Fibroblast of villous mesenchyme (primary cell): ENCODE results near the gene BEST1. TPM values are rescaled to one million over a fixed set of nuclear protein-coding genes. Genes with fewer than 3 reads are reported as not detected.
A peak's percentile ranks its signal among the peaks of the same experiment; 100 is the strongest.

Experiments
- DNase-seq: peaks from one replicate; pipeline ENCODE4 v3.0.0-alpha.2; 2010; ENCODE audit warnings: low read depth
- H3K4me3 ChIP-seq: 2 replicates; pipeline ENCODE4 v1.5.1; 2011; ENCODE audit warnings: low read depth, mild to moderate bottlenecking, low read length
- total RNA-seq: library from RNA; depleted of rRNA; stranded (reverse); fragments of >200 nt; gene quantifications from 2 replicates; pipeline ENCODE4 v1.2.3, GENCODE V29; 2012
- TF ChIP-seq, protein P1 (sequence below): IDR thresholded peaks from 2 replicates; pipeline ENCODE4 v1.5.1; 2012; ENCODE audit warnings: low read depth, mild to moderate bottlenecking, low read length; ENCODE audit not compliant: insufficient read depth

BEST1 gene
- total RNA-seq, 1 donor, result 3.0 TPM

DNA sequence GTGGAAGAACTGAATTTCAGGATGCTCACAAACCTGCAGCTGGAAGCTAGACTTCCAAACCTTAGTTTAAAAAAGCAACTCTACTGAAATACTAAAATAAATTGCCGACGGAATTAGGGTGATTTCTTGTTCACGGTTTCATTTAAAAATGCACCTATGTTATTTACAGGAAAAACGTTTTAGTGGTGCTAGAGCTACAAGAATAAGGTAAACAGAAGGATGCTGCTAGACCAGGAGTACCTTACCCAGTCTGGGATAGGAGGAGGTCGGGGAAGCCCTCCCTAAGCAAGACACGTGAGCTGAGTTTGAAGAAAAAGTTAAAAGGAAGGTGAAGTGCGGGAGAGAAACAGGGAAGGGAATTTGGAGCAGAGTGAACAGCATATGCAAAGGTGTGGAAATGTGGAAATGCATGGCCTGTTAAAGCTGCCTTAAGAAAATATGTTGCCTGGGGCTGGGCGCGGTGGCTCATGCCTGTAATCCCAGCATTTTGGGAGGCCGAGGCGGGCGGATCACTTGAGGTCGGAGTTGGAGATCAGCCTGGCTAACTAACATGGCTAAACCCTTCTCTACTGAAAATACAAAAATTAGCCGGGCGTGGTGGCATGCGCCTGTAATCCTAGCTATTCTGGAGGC lies 18.7 kb downstream of the BEST1 start:
- TF ChIP-seq, protein P1, sequence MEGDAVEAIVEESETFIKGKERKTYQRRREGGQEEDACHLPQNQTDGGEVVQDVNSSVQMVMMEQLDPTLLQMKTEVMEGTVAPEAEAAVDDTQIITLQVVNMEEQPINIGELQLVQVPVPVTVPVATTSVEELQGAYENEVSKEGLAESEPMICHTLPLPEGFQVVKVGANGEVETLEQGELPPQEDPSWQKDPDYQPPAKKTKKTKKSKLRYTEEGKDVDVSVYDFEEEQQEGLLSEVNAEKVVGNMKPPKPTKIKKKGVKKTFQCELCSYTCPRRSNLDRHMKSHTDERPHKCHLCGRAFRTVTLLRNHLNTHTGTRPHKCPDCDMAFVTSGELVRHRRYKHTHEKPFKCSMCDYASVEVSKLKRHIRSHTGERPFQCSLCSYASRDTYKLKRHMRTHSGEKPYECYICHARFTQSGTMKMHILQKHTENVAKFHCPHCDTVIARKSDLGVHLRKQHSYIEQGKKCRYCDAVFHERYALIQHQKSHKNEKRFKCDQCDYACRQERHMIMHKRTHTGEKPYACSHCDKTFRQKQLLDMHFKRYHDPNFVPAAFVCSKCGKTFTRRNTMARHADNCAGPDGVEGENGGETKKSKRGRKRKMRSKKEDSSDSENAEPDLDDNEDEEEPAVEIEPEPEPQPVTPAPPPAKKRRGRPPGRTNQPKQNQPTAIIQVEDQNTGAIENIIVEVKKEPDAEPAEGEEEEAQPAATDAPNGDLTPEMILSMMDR, result no peak
- peak overlapping the region; percentile 97 for H3K4me3 ChIP-seq
- DNase-seq, result no peak

DNA sequence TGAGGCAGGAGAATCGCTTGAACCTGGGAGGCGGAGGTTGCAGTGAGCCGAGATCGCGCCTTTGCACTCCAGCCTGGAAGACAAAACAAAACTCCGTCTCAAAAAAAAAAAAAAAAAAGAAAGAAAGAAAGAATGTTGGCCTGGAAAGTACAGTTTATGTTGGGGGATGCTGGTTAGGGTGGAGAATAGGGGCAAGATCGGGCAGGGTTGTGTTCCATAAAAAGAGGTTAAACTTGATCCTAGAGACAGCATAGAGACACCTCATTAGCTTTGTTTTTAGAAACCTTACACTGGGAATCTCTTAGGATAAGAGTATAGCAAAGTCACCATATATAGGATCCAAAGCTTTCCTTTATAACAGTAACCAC lies 19.2 kb downstream of the BEST1 start:
- no peak overlapping the region for H3K4me3 ChIP-seq
- no peak for DNase-seq
- TF ChIP-seq, protein P1, result no peak

DNA sequence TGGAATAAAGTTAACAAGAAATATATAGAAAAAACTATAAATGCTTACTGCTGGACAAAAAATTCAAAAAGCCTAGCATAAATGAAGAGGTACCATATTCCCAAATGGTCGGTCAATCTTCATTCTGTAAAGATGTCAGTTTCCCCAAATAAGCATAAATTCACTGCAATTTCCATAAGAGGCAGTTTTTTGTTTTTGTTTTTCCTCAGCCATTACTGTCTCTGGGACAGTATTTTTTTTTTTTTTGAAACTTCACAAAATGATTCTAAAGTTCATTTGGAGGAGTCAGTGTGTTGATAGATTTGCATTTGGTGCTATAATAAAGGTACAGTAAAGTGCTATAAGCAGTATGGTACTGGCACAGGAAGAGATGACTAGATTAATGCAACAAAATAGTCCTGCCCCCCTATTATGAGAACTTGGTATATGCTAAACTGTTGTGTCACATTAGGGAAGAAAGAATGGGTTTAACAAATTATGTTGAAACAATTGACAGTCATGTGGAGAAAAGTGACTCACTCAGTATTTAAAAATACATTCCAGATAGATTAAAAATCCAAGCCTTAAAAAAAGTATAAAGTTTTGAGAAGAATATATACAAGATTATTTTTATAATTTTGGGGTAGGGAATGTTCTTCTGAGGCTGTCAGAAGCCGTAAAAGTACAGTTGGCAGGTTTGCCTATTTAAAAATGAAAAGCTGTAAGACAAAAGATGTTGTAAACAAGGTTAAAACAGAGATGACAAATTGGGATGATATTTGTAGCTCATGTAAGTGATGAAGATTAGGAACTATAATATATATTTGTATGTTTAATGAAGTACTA lies 19.9 kb downstream of the BEST1 start:
- no peak overlapping the region for H3K4me3 ChIP-seq
- DNase-seq, result peak; percentile 84
- TF ChIP-seq, protein P1, result no peak

DNA sequence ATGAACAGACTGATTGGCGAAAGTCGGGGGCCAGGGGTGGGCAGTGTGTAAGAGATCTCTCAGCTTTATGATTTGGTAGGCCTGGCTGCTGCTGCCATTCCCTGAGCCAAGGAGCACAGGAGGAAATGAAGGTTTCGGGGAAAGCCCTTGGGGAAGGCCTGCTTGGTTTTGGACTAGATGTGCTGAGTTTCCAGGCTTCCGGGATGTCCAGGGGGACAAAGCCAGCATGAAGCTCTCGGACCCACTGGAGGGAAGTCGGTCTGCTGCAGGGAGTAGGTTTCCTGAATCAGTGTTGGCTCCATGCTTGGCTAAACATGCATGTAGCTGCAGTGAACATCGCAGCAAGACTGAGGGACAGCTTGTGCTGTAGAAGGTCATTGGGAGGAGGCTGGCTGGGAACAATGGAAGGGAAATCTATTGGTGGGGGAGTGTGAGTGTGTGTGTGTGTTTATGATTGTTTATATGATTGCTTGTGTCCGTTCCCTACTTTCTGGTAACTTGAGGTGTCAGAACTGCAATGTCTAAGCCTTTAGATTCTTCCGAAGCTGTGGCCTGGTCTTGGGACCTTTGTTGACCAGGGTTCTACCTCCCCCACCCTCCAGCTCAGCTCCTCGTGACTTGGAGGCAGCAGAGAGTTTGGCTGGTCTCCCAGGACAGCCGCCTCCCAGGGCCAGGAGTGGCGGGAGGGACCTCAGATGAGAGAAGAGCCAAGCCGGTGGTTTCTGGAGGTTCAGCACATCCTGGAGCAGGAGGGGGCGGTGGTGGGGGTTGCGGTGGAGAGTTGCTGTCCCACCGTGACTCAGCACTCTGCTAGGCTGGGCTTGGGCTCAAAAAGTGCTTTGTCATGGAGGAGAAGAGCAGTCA lies 21.3 kb downstream of the BEST1 start:
- no peak overlapping the region for H3K4me3 ChIP-seq
- peak; percentile 100 for DNase-seq
- TF ChIP-seq, protein P1, result no peak

DNA sequence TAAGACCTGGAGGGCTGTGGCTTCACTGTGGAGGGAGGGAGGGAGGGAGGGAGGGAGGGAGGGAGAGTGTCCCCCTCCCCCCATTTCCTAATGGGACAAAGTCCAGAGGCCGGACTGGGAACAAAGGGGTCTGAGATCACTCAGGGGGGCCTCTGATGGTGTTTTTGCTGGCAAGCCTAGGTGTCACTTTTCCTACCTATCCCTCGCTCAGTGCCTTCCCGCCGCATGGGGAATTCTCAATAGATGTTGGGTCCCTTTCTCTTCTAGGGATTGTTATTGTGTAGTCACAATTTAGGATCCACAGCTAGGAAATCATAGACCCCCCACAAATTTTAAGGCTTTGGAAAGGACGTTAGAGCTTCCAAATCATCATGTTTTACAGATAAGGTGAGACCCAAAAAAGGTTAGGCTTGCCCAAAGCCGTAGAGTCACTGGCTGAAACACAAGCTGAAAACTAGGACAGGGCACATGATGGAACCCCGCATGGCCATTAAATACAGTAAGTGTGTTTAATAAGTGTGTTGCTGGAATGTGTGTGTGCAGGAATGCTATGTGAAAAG lies 22.0 kb downstream of the BEST1 start:
- TF ChIP-seq, protein P1, result no peak
- DNase-seq, result no peak
- H3K4me3 ChIP-seq, result peak overlapping the region; percentile 18

DNA sequence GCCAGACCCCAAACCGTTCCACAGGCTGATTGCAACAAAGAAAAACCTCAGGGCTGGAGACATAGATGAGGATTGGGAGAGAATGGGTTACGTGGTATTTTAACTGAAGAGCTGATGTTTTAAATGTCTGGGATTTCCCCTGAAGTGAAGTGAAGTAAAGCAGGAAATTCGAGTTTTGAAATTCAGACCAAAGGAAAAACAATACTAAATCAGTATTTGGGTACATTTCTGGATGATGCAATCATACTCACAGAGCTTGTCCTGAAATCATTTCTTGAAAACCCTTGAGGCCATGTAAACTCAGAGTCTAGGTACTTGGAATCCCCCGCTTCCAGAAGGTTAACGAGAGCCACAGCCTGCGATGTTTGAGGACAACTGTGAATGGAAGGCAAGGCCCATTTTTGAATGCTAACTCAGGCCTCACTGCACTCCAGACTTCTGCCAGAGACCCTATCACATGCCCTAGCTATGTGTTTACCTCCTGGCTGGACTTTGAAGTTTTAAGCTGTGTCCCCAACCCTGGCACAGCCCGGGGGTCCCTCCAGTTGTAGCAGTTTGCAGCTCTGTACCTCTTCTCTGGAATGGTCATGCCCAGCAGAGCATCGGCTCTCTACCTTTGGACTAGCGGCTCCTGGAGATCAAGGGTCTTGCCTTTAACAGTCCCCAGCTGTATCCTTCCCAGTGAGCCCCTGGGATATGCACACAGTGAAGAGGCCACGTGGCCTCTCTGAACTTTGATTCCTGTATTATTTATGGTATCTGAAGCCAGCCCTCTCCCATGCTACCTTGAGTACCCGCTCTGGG lies 22.7 kb downstream of the BEST1 start:
- H3K4me3 ChIP-seq, result no peak overlapping the region
- DNase-seq, result peak; percentile 95
- TF ChIP-seq, protein P1, result no peak
